ENCODE results near the gene RNU6-7. TPM values are rescaled to one million over a fixed set of nuclear protein-coding genes. Genes with fewer than 3 reads are reported as not detected.

RNU6-7 gene
- total RNA-seq, 1 donor from 2014 or later = not detected

GRCh38 chr14:32190673-32191072 lies 11.2 kb upstream of the RNU6-7 start:
- Mint-ChIP-seq H3K36me3 (ENCODE audit: low read depth) (no peaks in the 10 kb centered on the region), H3K27me3 (ENCODE audit: low read depth) (no peaks in the 10 kb centered on the region), H3K4me1 (ENCODE audit: low read depth) (peaks cover 5% of the 10 kb centered on the region), H3K27ac (ENCODE audit: unreplicated experiment) (peak overlapping the region; percentile 37), H3K4me3 (ENCODE audit: unreplicated experiment) (no peak overlapping the region), H3K9me3 (ENCODE audit: low read depth) (no peaks in the 10 kb centered on the region)
- no peak for TF ChIP-seq CTCF (IDR thresholded peaks at IDR 0.05)
- no peak for DNase-seq (ENCODE audit: low spot score)

- Mint-ChIP-seq H3K4me3 (ENCODE audit: unreplicated experiment) (no peak overlapping the region), H3K27me3 (ENCODE audit: low read depth) (no peaks in the 10 kb centered on the region), H3K9me3 (ENCODE audit: low read depth) (no peaks in the 10 kb centered on the region), H3K4me1 (ENCODE audit: low read depth) (peaks cover 5% of the 10 kb centered on the region), H3K36me3 (ENCODE audit: low read depth) (no peaks in the 10 kb centered on the region), H3K27ac (ENCODE audit: unreplicated experiment) (no peak overlapping the region)
- DNase-seq (ENCODE audit: low spot score) = no peak
- no peak for TF ChIP-seq CTCF (IDR thresholded peaks at IDR 0.05)
Measured at GRCh38 chr14:32192712-32193373, 9.0 kb upstream of the RNU6-7 start.

GRCh38 chr14:32193532-32193931 lies 8.3 kb upstream of the RNU6-7 start:
- Mint-ChIP-seq H3K9me3 (ENCODE audit: low read depth) (no peaks in the 10 kb centered on the region), H3K4me1 (ENCODE audit: low read depth) (peaks cover 5% of the 10 kb centered on the region), H3K36me3 (ENCODE audit: low read depth) (no peaks in the 10 kb centered on the region), H3K27me3 (ENCODE audit: low read depth) (peaks cover 2% of the 10 kb centered on the region), H3K4me3 (ENCODE audit: unreplicated experiment) (no peak overlapping the region), H3K27ac (ENCODE audit: unreplicated experiment) (no peak overlapping the region)
- DNase-seq (ENCODE audit: low spot score) = no peak
- TF ChIP-seq CTCF (IDR thresholded peaks at IDR 0.05) = no peak

- peaks cover 3% of the 10 kb centered on the region for H3K4me1 Mint-ChIP-seq (ENCODE audit: low read depth)
- no peaks in the 10 kb centered on the region for H3K36me3 Mint-ChIP-seq (ENCODE audit: low read depth)
- no peak overlapping the region for H3K4me3 Mint-ChIP-seq (ENCODE audit: unreplicated experiment)
Measured at GRCh38 chr14:32195636-32196035, 6.2 kb upstream of the RNU6-7 start.

GRCh38 chr14:32197919-32198318 lies 3.9 kb upstream of the RNU6-7 start:
- H3K4me3 Mint-ChIP-seq (ENCODE audit: unreplicated experiment) = no peak overlapping the region
- H3K4me1 Mint-ChIP-seq (ENCODE audit: low read depth) = peaks cover 15% of the 10 kb centered on the region
- no peak for DNase-seq (ENCODE audit: low spot score)
- H3K9me3 Mint-ChIP-seq (ENCODE audit: low read depth) = no peaks in the 10 kb centered on the region
- H3K36me3 Mint-ChIP-seq (ENCODE audit: low read depth) = no peaks in the 10 kb centered on the region
- no peak overlapping the region for H3K27ac Mint-ChIP-seq (ENCODE audit: unreplicated experiment)
- H3K27me3 Mint-ChIP-seq (ENCODE audit: low read depth) = peaks cover 2% of the 10 kb centered on the region
- TF ChIP-seq CTCF (IDR thresholded peaks at IDR 0.05) = no peak

More at GRCh38 chr14:32195636-32196035, 6.2 kb upstream of the RNU6-7 start:
- Mint-ChIP-seq H3K27ac (ENCODE audit: unreplicated experiment) (no peak overlapping the region), H3K9me3 (ENCODE audit: low read depth) (no peaks in the 10 kb centered on the region), H3K27me3 (ENCODE audit: low read depth) (peaks cover 2% of the 10 kb centered on the region)
- TF ChIP-seq CTCF (IDR thresholded peaks at IDR 0.05) = no peak
- DNase-seq (ENCODE audit: low spot score) = no peak
